HepG2 (cell line): ENCODE data around the gene NAA16. TPM values are rescaled to one million over a fixed set of nuclear protein-coding genes. Genes with fewer than 3 reads are reported as not detected.

Experiments
- CC2D1A ChIP-seq: sonication (generic); formaldehyde crosslinking; IDR thresholded peaks from 2 replicates; pipeline ENCODE4 v1.8.1; 2023; ENCODE audit warnings: mild to moderate bottlenecking, missing genetic modification reagents
- EEA1 ChIP-seq: sonication (generic); formaldehyde crosslinking; IDR thresholded peaks from 2 replicates; pipeline ENCODE4 v1.5.1; 2020; ENCODE audit warnings: mild to moderate bottlenecking, missing genetic modification reagents, borderline replicate concordance
- EED ChIP-seq: sonication (generic); formaldehyde crosslinking; IDR thresholded peaks from 2 replicates; pipeline ENCODE4 v1.5.0; 2020; ENCODE audit warnings: mild to moderate bottlenecking, missing genetic modification reagents
- ETV6 ChIP-seq: sonication (generic); formaldehyde crosslinking; conservative IDR thresholded peaks from 2 replicates; pipeline ENCODE4 v1.4.0; 2020; ENCODE audit warnings: missing genetic modification reagents
- FOXA1 ChIP-seq, 2 experiments: fragments of 450-650 bp in 1 of 2; sonication (generic) in 1 of 2; formaldehyde crosslinking in 1 of 2; IDR thresholded peaks; 2 replicates each; pipeline versions ENCODE4 v1.4.0 to v1.6.1; 2016 to 2020; ENCODE audit warnings: missing genetic modification reagents in 1 of 2
- HIVEP1 ChIP-seq: sonication (generic); formaldehyde crosslinking; IDR thresholded peaks from 2 replicates; pipeline ENCODE4 v1.4.0; 2020; ENCODE audit warnings: mild to moderate bottlenecking, missing genetic modification reagents
- IRF2 ChIP-seq: IDR thresholded peaks from 2 replicates; pipeline ENCODE4 v1.6.1; 2018; ENCODE audit warnings: missing genetic modification reagents, missing compliant biosample characterization
- ISX ChIP-seq: sonication (generic); formaldehyde crosslinking; conservative IDR thresholded peaks from 2 replicates; pipeline ENCODE4 v1.5.0; 2020; ENCODE audit warnings: missing genetic modification reagents
- MLLT10 ChIP-seq: sonication (generic); formaldehyde crosslinking; IDR thresholded peaks from 2 replicates; pipeline ENCODE4 v1.4.0; 2020; ENCODE audit warnings: missing genetic modification reagents
- NPAS2 ChIP-seq: sonication (generic); formaldehyde crosslinking; IDR thresholded peaks from 2 replicates; pipeline ENCODE4 v1.8.0; 2022; ENCODE audit warnings: mild to moderate bottlenecking, missing genetic modification reagents, borderline replicate concordance
- PAF1 ChIP-seq: IDR thresholded peaks from 2 replicates; pipeline ENCODE4 v1.6.1; 2016; ENCODE audit warnings: missing genetic modification reagents, missing compliant biosample characterization
- PHF5A ChIP-seq: IDR thresholded peaks from one replicate; pipeline ENCODE4 v1.6.1; 2018; ENCODE audit warnings: low read depth, missing genetic modification reagents; ENCODE audit not compliant: unreplicated experiment
- SRSF9 ChIP-seq: fragments of 200-400 bp; formaldehyde crosslinking; IDR thresholded peaks from 2 replicates; pipeline ENCODE4 v1.6.1; 2018; ENCODE audit warnings: borderline replicate concordance, mild to moderate bottlenecking, low read depth, low read length; ENCODE audit not compliant: insufficient read depth, poor library complexity, severe bottlenecking
- TEAD2 ChIP-seq: sonication (generic); formaldehyde crosslinking; IDR thresholded peaks from 2 replicates; pipeline ENCODE4 v1.9.0; 2021; ENCODE audit warnings: missing genetic modification reagents
- YEATS4 ChIP-seq: sonication (generic); formaldehyde crosslinking; IDR thresholded peaks from 2 replicates; pipeline ENCODE4 v1.4.0; 2020; ENCODE audit warnings: missing genetic modification reagents, borderline replicate concordance
- ZFP62 ChIP-seq: sonication (generic); formaldehyde crosslinking; IDR thresholded peaks from 2 replicates; pipeline ENCODE4 v1.4.0; 2020; ENCODE audit warnings: missing genetic modification reagents
- ZFP82 ChIP-seq: sonication (generic); formaldehyde crosslinking; IDR thresholded peaks from 2 replicates; pipeline ENCODE4 v1.5.1; 2020; ENCODE audit warnings: mild to moderate bottlenecking, missing genetic modification reagents, borderline replicate concordance
- ZNF570 ChIP-seq: sonication (generic); formaldehyde crosslinking; IDR thresholded peaks from 2 replicates; pipeline ENCODE4 v1.4.0; 2020; ENCODE audit warnings: mild to moderate bottlenecking, missing genetic modification reagents, borderline replicate concordance
- ZNF772 ChIP-seq: sonication (generic); formaldehyde crosslinking; IDR thresholded peaks from 2 replicates; pipeline ENCODE4 v1.5.0; 2020; ENCODE audit warnings: mild to moderate bottlenecking, missing genetic modification reagents
- ZSCAN21 ChIP-seq: sonication (generic); formaldehyde crosslinking; IDR thresholded peaks from 2 replicates; pipeline ENCODE4 v1.8.0; 2022; ENCODE audit warnings: mild to moderate bottlenecking, missing genetic modification reagents, moderate library complexity, borderline replicate concordance
- ZSCAN29 ChIP-seq: sonication (generic); formaldehyde crosslinking; conservative IDR thresholded peaks from 2 replicates; pipeline ENCODE4 v1.4.0; 2020; ENCODE audit warnings: mild to moderate bottlenecking, missing genetic modification reagents
- polyA plus RNA-seq, 8 experiments: library from polyadenylated mRNA; depleted of rRNA in 3 of 8; stranded (reverse) in 7 of 8; unstranded in 1 of 8; fragments of >200 nt; fragmentation: Illumina TruSeq in 4 of 8; extraction: Trizol in 4 of 8; gene quantifications; 2 replicates each; pipeline versions ENCODE4 v1.2.1 to v1.2.3, GENCODE V29; 2011 to 2016; ENCODE audit warnings: low read depth in 4 of 8, missing spikeins in 1 of 8, mixed read lengths in 1 of 8; ENCODE audit not compliant: insufficient read depth in 1 of 8
- total RNA-seq, 5 experiments: library from RNA; depleted of rRNA; stranded (reverse); fragments of >200 nt; fragmentation: Illumina TruSeq; extraction: Trizol; gene quantifications; 2 replicates each; pipeline ENCODE4 v1.2.3, GENCODE V29; 2016; ENCODE audit warnings: low read depth in 1 of 5
- TF ChIP-seq, protein P1 (sequence below): sonication (generic); formaldehyde crosslinking; IDR thresholded peaks from 2 replicates; pipeline ENCODE4 v1.5.0; 2020; ENCODE audit warnings: mild to moderate bottlenecking, missing genetic modification reagents, borderline replicate concordance
- TF ChIP-seq, protein P2 (sequence below): IDR thresholded peaks from 2 replicates; pipeline ENCODE4 v1.6.1; 2016; ENCODE audit warnings: missing biosample characterization, missing genetic modification reagents, low read depth
- TF ChIP-seq, protein P3 (sequence below): sonication (generic); formaldehyde crosslinking; IDR thresholded peaks from 2 replicates; pipeline ENCODE4 v1.4.0; 2020; ENCODE audit warnings: low read depth, mild to moderate bottlenecking, missing genetic modification reagents
- TF ChIP-seq, protein P4 (sequence below): sonication (generic); formaldehyde crosslinking; IDR thresholded peaks from 2 replicates; pipeline ENCODE4 v1.5.0; 2020; ENCODE audit warnings: mild to moderate bottlenecking, missing genetic modification reagents, moderate library complexity

Gene NAA16
- total and polyA plus RNA-seq, 2 of the 13 experiments (the other 11 are each of a cell fraction or from before 2014, with no cell fraction given) = 9.2 to 15.1 TPM

DNA sequence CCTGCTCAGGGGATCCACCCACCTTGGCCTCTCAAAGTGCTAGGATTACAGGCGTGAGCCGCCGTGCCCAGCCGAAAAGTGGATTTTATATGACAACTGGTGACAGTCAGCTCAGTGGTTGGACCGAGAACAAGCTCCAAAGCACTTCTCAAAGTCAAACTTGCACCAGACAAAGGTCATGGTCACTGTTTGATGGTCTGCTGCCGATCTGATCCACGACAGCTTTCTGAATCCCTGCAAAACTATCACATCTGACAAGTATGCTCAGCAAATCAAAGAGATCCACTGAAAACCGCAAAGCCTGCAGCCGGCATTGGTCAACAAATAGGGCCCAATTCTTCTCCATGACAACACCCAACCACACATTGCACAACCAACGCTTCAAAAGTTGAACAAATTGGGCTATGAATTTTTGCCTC lies 21.6 kb upstream of the NAA16 start (continued):
- TF ChIP-seq ETV6 (CRISPR knock-in tag) (no peak), EEA1 (CRISPR knock-in tag) (no peak), PAF1 (CRISPR knock-in tag) (no peak), ZFP82 (no peak), ZSCAN29 (CRISPR knock-in tag) (0 out of 2 replicates have a peak, but pooled peaks have one; percentile 24), IRF2 (CRISPR knock-in tag) (no peak; the same call in 1 of the 2 replicates), FOXA1 (IDR thresholded peaks at IDR 0.05) (no peak), FOXA1 (CRISPR knock-in tag; IDR thresholded peaks at IDR 0.05) (peak; percentile 78), HIVEP1 (CRISPR knock-in tag) (peak; percentile 31; the same call in 1 of the 2 replicates), EED (CRISPR knock-in tag) (no peak), ISX (CRISPR knock-in tag) (no peak), NPAS2 (CRISPR knock-in tag) (no peak), ZNF772 (no peak), ZFP62 (CRISPR knock-in tag) (no peak), TEAD2 (CRISPR knock-in tag) (no peak), ZSCAN21 (0 out of 2 replicates have a peak, but pooled peaks have one; percentile 32), SRSF9 (no peak), MLLT10 (CRISPR knock-in tag) (no peak), ZNF570 (CRISPR knock-in tag) (no peak), CC2D1A (CRISPR knock-in tag) (no peak), YEATS4 (CRISPR knock-in tag) (no peak), PHF5A (CRISPR knock-in tag) (no peak)
- TF ChIP-seq, protein P1, sequence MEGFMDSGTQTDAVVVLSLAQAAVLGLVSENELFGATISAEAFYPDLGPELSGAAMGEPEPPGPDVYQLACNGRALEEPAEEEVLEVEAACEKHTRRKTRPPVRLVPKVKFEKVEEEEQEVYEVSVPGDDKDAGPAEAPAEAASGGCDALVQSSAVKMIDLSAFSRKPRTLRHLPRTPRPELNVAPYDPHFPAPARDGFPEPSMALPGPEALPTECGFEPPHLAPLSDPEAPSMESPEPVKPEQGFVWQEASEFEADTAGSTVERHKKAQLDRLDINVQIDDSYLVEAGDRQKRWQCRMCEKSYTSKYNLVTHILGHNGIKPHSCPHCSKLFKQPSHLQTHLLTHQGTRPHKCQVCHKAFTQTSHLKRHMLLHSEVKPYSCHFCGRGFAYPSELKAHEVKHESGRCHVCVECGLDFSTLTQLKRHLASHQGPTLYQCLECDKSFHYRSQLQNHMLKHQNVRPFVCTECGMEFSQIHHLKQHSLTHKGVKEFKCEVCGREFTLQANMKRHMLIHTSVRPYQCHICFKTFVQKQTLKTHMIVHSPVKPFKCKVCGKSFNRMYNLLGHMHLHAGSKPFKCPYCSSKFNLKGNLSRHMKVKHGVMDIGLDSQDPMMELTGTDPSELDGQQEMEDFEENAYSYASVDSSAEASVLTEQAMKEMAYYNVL (CRISPR knock-in tag) = no peak
- TF ChIP-seq, protein P2, sequence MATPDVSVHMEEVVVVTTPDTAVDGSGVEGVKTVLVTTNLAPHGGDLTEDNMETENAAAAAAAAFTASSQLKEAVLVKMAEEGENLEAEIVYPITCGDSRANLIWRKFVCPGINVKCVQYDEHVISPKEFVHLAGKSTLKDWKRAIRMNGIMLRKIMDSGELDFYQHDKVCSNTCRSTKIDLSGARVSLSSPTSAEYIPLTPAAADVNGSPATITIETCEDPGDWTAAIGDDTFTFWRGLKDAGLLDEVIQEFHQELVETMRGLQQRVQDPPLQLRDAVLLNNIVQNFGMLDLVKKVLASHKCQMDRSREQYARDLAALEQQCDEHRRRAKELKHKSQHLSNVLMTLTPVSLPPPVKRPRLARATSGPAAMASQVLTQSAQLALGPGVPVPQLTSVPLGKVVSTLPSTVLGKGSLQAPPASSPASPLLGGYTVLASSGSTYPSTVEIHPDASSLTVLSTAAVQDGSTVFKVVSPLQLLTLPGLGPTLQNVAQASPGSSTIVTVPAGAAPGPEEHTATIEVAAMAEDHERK = no peak
- TF ChIP-seq, protein P3, sequence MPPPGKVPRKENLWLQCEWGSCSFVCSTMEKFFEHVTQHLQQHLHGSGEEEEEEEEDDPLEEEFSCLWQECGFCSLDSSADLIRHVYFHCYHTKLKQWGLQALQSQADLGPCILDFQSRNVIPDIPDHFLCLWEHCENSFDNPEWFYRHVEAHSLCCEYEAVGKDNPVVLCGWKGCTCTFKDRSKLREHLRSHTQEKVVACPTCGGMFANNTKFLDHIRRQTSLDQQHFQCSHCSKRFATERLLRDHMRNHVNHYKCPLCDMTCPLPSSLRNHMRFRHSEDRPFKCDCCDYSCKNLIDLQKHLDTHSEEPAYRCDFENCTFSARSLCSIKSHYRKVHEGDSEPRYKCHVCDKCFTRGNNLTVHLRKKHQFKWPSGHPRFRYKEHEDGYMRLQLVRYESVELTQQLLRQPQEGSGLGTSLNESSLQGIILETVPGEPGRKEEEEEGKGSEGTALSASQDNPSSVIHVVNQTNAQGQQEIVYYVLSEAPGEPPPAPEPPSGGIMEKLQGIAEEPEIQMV (CRISPR knock-in tag) = no peak
- TF ChIP-seq, protein P4, sequence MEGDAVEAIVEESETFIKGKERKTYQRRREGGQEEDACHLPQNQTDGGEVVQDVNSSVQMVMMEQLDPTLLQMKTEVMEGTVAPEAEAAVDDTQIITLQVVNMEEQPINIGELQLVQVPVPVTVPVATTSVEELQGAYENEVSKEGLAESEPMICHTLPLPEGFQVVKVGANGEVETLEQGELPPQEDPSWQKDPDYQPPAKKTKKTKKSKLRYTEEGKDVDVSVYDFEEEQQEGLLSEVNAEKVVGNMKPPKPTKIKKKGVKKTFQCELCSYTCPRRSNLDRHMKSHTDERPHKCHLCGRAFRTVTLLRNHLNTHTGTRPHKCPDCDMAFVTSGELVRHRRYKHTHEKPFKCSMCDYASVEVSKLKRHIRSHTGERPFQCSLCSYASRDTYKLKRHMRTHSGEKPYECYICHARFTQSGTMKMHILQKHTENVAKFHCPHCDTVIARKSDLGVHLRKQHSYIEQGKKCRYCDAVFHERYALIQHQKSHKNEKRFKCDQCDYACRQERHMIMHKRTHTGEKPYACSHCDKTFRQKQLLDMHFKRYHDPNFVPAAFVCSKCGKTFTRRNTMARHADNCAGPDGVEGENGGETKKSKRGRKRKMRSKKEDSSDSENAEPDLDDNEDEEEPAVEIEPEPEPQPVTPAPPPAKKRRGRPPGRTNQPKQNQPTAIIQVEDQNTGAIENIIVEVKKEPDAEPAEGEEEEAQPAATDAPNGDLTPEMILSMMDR (CRISPR knock-in tag) = no peak
